Activated B cell treated with CpG ODN at 0.5 μM for 24 hours (primary cell): ENCODE measurements around the gene ALX3. TPM values are rescaled to one million over a fixed set of nuclear protein-coding genes. Genes with fewer than 3 reads are reported as not detected.

ENCODE experiments used
- ATAC-seq: fragments of 200-7000 bp; cut with Tn5 transposase; one replicate; pipeline ENCODE4 v1.10.0; 2021; ENCODE audit warnings: low read depth, mild to moderate bottlenecking, moderate library complexity
- CTCF ChIA-PET: fragments of 350-600 bp; sonication (Branson Sonifier 250); formaldehyde crosslinking; loops from one replicate; lab custom pipeline; 2021; ENCODE audit warnings: antibody characterized with exemption; lab: Charles Lee
- POLR2A ChIA-PET: fragments of 350-600 bp; sonication (Branson Sonifier 250); formaldehyde crosslinking; loops from one replicate; lab custom pipeline; 2021; ENCODE audit warnings: antibody characterized with exemption; lab: Charles Lee
- DNase-seq: peaks from one replicate; pipeline ENCODE4 v3.0.0; 2022
- H3K27ac Mint-ChIP-seq: one replicate; pipeline ENCODE4 v1.8.0; 2020; ENCODE audit warnings: mixed read lengths
- H3K27me3 Mint-ChIP-seq: one replicate; pipeline ENCODE4 v1.8.0; 2021; ENCODE audit warnings: mixed read lengths
- H3K36me3 Mint-ChIP-seq: one replicate; pipeline ENCODE4 v1.8.0; 2021; ENCODE audit warnings: low read depth, mixed read lengths
- H3K4me1 Mint-ChIP-seq: one replicate; pipeline ENCODE4 v1.8.0; 2021; ENCODE audit warnings: mixed read lengths
- H3K4me3 Mint-ChIP-seq: one replicate; pipeline ENCODE4 v1.8.0; 2020; ENCODE audit warnings: mild to moderate bottlenecking, mixed read lengths
- H3K9me3 Mint-ChIP-seq: one replicate; pipeline ENCODE4 v1.8.0; 2020; ENCODE audit warnings: mixed read lengths
- CTCF ChIP-seq: fragments of 200-600 bp; IDR thresholded peaks from one replicate; pipeline ENCODE4 v1.8.0; 2022; ENCODE audit warnings: antibody characterized with exemption, mild to moderate bottlenecking
- intact Hi-C: fragments of 100-400 bp; cut with micrococcal nuclease; formaldehyde crosslinking; loops from one replicate; pipeline ENCODE4 v1.15.1; 2024
- total RNA-seq: library from RNA; stranded (reverse); gene quantifications from 2 replicates; pipeline ENCODE4 v1.2.3, GENCODE V29; 2022

Gene ALX3
- total RNA-seq, 1 donor from 2014 or later: not detected

- DNase-seq (no peak), ATAC-seq (no peak)
- Mint-ChIP-seq H3K36me3 (peaks cover 70% of the 10 kb centered on the region), H3K4me3 (no peak overlapping the region), H3K27ac (no peak overlapping the region), H3K4me1 (peaks cover 17% of the 10 kb centered on the region), H3K9me3 (no peaks in the 10 kb centered on the region), H3K27me3 (no peaks in the 10 kb centered on the region)
- no peak for TF ChIP-seq CTCF
- intact Hi-C loops: loop anchor here (10.0 kb wide), 1 partner anchor 1405 kb away; the partner anchor contains the start of genes ATP5PB and WDR77
- CTCF ChIA-PET: no interaction called here
- POLR2A ChIA-PET: no interaction called here
Observed at GRCh38 chr1:110039641-110040040, 30.8 kb downstream of the ALX3 start.

GRCh38 chr1:110038271-110038670 is 32.2 kb downstream of the ALX3 start:
- ChIA-PET CTCF (interaction anchor here (0.5 to 1.6 kb wide), 2 partner anchors 14 to 32 kb away, joined by 3 read pairs; no protein-coding TSS in a partner anchor), POLR2A (no interaction called here)
- Mint-ChIP-seq H3K36me3 (peaks cover 60% of the 10 kb centered on the region), H3K27me3 (no peaks in the 10 kb centered on the region), H3K4me3 (no peak overlapping the region), H3K27ac (no peak overlapping the region), H3K9me3 (no peaks in the 10 kb centered on the region), H3K4me1 (peaks cover 28% of the 10 kb centered on the region)
- ATAC-seq (no peak), DNase-seq (no peak)
- intact Hi-C loops: loop anchor here (10.0 kb wide), 1 partner anchor 1407 kb away; the partner anchor contains the start of genes ATP5PB and WDR77
- TF ChIP-seq CTCF: no peak

- peak overlapping the region; percentile 63 for H3K27ac Mint-ChIP-seq
- TF ChIP-seq CTCF: no peak
- CTCF ChIA-PET: interaction anchor here (1.1 to 3.5 kb wide), 8 partner anchors 17 to 395 kb away, joined by 4 to 12 read pairs (median 7); partner anchors contain the start of gene AHCYL1
- no peaks in the 10 kb centered on the region for H3K9me3 Mint-ChIP-seq
- POLR2A ChIA-PET: interaction anchor here (0.6 to 2.9 kb wide), 24 partner anchors 18 to 1342 kb away, joined by 3 to 24 read pairs (median 4); partner anchors contain the start of genes AHCYL1, AMPD2, ATXN7L2 and CD53
- DNase-seq: no peak
- intact Hi-C loops: loop anchor here (2.0 to 10.0 kb wide), 2 partner anchors 372 to 1410 kb away; partner anchors contain the start of genes ATP5PB, LAMTOR5 and WDR77
- peaks cover 30% of the 10 kb centered on the region for H3K36me3 Mint-ChIP-seq
- no peaks in the 10 kb centered on the region for H3K27me3 Mint-ChIP-seq
- peak overlapping the region; percentile 93 for H3K4me3 Mint-ChIP-seq
- peaks cover 40% of the 10 kb centered on the region for H3K4me1 Mint-ChIP-seq
- ATAC-seq: no peak
Observed at GRCh38 chr1:110035236-110035752, 35.2 kb downstream of the ALX3 start.

GRCh38 chr1:110034451-110035235 is 35.8 kb downstream of the ALX3 start, which contains the start of gene STRIP1:
TSS of gene STRIP1 (plus strand) at chr1:110034624. CDS start at chr1:110034638, 14 bp downstream.
- CTCF ChIA-PET: interaction anchor here (0.9 to 3.5 kb wide), 10 partner anchors 17 to 426 kb away, joined by 3 to 12 read pairs (median 6); partner anchors contain the start of gene AHCYL1
- no peak for TF ChIP-seq CTCF
- Mint-ChIP-seq H3K36me3 (peaks cover 26% of the 10 kb centered on the region), H3K4me3 (peak within 1 kb of the TSS; percentile 93), H3K27ac (peak within 1 kb of the TSS; percentile 90), H3K4me1 (peaks cover 41% of the 10 kb centered on the region), H3K9me3 (no peaks in the 10 kb centered on the region), H3K27me3 (no peaks in the 10 kb centered on the region)
- POLR2A ChIA-PET: interaction anchor here (0.6 to 2.9 kb wide), 35 partner anchors 12 to 1342 kb away, joined by 3 to 24 read pairs (median 4); partner anchors contain the start of genes AHCYL1, AMPD2, ATXN7L2 and CD53
- DNase-seq (peak; percentile 81), ATAC-seq (peak; percentile 92)
- intact Hi-C loops: loop anchor here (1.0 to 10.0 kb wide), 11 partner anchors 23 to 1410 kb away; partner anchors contain the start of genes AHCYL1, ATP5PB, CYB561D1 and GNAI3
